Stimulated activated CD8-positive, alpha-beta memory T cell treated with anti-CD3 and anti-CD28 coated beads, Interleukin-2, amount 100 ng/mL, for 48 hours (primary cell): ENCODE data around the gene CAPN15.

Experiments used
- DNase-seq, 2 donors: peaks; one replicate each; pipeline ENCODE4 v3.0.0-alpha.2; 2020; ENCODE audit warnings: low read depth in 2 of 2

Gene CAPN15

GRCh38 chr16:561413-561794 is 33.9 kb downstream of the CAPN15 start:
- no peak for DNase-seq

GRCh38 chr16:561957-562938 is 34.7 kb downstream of the CAPN15 start:
- no peak for DNase-seq

DNA sequence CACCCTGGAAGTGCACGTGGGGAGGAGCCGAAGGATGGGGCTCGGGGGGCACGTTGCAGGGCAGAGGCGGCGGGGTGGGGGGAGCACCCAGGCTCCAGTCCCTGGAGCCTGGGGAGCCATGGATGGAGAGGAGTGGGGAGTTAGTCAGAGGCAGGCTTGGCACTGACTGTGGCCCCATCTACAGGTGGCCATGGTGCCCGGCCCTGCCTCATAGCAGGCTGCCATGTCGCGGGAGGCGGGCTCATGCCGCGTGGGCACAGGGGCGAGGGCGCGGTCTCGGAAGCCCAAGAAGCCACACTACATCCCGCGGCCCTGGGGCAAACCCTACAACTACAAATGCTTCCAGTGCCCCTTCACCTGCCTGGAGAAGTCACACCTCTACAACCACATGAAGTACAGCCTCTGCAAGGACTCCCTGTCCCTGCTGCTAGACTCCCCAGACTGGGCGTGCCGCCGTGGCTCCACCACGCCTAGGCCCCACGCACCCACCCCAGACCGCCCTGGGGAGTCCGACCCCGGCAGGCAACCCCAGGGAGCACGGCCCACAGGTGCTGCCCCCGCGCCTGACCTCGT is 35.6 kb downstream of the CAPN15 start:
- no peak for DNase-seq

- no peak for DNase-seq
Observed at GRCh38 chr16:564690-565418, 37.3 kb downstream of the CAPN15 start.

GRCh38 chr16:565419-566330 is 38.2 kb downstream of the CAPN15 start:
- no peak for DNase-seq

DNA sequence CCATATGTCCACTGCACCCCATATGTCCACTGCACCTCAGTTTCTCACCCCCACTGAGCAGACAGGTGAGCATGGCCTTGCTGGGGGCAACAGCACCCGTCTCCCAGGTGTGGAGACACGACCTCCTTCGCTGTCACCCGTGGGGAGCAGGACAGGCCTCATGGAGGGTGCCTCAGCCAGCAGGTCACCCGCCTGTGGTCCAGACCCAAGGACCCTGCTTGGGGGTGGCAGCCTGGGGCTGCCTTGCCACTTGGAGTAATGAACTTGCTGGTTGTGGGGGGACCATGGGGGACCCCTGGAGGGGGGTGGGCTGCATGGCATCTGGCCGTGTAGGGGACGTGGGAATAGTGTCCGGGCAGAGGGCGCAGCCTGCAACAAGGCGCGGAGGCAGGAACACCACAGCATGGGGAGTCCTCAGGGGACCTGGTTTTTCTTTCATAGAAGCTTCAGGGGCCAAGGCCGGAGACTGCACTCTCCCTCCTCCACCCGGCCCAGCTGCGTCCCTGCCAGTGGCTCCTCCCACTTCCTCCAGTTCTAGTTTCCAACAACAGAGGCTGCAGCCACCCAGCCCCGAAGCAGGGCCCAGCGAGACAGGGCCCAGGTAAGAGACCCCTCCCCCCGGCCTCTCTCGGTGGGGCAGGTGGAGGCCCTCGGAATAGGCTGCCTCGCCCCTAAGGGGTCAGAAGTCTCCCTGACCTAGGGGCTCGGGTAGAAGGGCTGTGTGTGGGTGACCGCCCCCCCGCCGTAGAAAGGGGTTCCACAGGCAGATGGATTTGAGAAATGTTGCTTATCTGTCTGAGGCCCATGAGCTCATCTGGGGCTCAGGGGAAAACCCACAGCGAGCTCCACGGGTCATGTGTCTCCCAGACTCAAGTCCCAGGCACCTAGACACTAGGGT is 39.2 kb downstream of the CAPN15 start, which contains the start of gene NHLRC4:
Gene NHLRC4, plus strand, starts transcription at position 531 of the 898 bp plus-strand sequence. CDS start 1,043 bp downstream, outside the sequence.
- peak in 1 of 2 donors; percentile 32 for DNase-seq

DNA sequence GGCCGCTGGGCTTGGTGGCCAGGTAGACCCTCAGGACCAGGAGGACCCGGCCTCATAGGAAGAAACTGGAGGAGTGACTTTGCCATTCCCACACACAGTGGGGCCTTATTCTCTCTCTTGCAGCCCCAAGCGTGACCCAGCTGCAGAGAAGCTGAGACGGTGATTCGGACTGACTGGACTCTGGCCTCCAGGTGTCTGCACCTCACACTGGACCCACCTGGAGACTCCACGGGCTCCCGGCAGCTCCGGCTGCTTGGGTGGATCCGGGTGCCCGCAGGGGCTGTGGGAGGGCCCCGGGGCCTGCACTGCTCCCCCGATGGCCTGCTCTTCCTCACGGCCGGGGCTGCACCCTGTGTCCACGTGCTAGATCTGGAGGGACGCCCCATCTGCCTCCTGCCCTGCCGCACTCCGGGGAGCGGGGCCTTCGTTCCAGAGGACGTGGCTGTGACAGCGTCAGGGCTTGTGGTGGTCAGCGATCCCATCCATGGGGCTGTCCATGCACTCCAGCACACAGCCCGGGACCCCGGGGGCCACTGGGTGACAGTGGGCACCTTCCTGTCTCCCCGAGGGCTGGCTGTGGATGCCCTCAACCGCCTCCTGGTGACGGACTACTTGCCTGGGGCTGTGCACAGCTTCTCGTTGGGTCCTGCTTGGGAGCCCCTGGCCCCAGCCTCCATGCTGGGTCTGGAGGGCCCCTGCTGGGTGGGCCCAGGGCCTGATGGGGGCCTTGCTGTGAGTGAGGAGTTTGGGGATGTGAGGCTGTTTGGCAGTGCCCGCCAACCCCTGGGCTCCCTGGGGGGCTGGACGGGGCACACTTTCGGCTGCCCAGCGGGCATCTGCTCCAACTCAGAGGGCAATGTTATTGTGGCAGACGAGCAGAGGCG is 40.1 kb downstream of the CAPN15 start:
- no peak for DNase-seq

GRCh38 chr16:568401-569258 is 41.1 kb downstream of the CAPN15 start:
- no peak for DNase-seq

GRCh38 chr16:569445-570254 is 42.1 kb downstream of the CAPN15 start, which contains the start of gene PIGQ:
TSS of gene PIGQ (plus strand) at chr16:569968. CDS start at chr16:574075, 4,107 bp downstream.
- peak; percentile 48 to 60 for DNase-seq

DNA sequence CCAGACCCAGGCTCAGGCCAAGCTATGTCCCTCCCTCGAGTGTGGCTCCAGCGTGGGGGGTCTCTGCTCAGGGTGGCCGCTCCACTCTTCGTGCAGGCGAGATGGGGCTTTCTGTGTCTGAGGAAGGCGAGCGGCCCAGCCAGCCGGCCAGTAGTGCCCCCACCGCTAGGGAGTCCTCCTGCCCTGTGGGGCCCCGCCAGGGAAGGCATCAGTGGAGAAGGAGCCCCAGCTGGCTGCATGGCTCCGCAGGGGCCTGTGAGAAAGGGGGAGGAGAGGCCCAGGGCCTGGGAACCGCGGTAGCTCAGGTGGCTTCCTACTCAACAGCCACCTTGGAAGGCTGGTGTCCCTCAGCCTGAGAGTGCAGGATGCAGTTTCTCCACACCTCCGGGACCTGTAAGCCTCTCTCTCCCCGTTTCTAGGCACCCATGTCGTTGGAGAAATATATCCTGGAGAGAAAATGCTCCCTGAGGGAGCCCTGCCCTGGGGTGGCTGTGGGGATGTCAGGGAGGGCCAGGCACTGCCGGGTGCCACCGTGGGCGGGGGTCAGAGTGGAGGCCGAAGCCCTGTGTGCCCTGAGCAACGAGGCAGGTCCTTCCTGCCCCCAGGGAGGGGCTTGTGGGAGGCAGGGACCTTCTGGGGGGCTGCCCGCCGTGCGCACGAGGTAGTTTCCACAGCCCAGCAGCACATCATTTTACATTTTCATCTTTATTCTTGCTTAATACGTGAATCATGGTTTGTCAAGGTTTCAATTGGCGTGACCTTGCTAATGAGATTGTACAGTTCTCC is 45.5 kb downstream of the CAPN15 start:
- no peak for DNase-seq

- DNase-seq: no peak
Observed at GRCh38 chr16:574021-574760, 46.7 kb downstream of the CAPN15 start.

- no peak for DNase-seq
Observed at GRCh38 chr16:575354-576196, 48.1 kb downstream of the CAPN15 start.

DNA sequence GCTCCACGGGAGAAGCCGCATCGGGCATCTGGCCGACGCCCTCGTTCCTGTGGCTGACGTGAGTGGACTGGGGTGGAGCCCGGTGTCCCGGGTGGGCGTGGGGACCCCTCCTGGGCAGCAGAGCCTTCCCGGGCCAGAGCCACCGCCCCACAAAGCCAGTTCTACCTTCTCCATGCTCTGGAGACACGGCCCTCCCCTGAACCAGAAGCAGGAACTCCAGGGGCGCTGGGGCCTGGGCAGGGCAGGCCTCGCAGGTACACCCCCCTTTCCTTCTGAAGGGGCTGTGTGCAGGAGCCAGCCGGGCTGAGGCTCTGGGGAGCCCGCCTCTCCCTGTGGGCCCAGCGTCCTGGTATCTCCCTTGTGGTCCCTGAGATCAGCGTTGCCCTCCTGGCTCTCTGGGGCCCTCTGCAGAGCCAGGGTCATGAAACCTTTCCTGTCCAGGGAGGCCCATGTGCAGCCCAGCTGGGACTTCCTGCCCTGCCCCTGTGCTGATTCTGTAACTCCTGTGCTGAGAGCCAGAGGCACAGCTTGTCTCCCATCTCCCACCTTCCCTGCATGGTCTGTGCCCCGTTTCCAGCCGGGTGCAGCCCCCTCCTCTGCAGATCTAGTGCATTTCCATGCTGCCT is 48.8 kb downstream of the CAPN15 start:
- DNase-seq: no peak

DNA sequence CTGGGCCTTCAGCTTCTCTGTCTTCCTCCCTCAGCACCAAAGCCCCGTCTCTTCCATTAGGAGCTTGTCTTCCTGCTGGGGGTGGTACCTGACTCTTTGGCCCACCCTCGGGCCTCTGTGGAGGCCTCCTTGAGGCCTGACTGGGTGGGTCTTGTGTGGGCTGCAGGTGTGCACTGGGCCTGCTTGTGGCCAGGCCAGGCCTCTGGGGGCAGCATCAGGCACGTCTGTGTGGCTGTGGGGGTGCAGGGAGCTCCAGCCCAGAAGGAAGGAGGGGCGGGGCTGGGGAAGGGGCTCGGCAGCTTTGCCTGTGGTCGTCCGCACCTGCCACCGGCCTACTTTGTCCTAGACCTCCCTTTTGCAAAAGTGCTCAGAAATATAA is 49.3 kb downstream of the CAPN15 start:
- DNase-seq: no peak
